Activated CD4-positive, alpha-beta T cell treated with anti-CD3 and anti-CD28 coated beads, Interleukin-2, amount 50 U/mL, for 4 hours (primary cell): ENCODE results near the gene ZBTB47.

Experiments used
- DNase-seq, 2 experiments: peaks; one replicate each; pipeline ENCODE4 v3.0.0-alpha.2; 2020

Gene ZBTB47

DNA sequence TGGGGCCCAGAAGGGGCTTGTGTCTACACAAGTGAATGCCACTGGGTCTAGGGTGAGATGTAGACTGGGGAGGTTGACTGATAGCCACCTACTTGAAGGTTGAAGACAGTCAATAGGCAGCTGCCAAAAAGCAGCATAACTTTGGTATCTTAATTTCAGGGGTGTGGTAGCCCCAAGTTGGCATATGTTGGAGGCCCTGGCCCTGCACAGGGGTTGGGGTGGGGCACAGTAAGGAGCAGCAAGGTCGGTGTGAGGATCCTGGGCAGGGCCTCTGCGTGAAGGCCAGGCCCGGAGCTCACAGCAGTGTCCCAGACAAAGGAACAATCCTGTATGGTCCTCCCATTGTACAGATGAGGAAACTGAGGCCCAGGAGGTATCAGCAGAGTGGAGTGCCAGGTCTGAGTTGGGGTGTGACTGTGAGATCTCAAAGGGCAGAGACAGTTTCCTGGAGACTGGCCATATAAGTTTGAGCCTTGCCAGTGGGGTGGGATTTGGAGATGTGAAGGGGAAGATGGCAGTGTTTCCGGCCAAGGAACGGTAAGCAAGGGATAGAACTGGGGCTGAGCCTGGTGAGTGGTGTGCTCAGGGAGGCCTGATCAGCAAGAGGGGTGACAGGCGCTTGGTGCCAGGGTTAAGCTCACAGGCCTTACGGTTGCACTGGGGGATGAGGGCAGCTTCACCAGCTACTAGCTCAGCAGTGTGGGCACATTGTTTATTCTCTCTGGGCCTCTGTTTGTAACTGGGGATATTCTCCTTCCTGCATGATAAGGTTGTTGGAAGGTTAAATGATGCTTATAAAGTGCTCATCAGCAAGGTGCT is 33.5 kb downstream of the ZBTB47 start:
- no peak for DNase-seq

DNA sequence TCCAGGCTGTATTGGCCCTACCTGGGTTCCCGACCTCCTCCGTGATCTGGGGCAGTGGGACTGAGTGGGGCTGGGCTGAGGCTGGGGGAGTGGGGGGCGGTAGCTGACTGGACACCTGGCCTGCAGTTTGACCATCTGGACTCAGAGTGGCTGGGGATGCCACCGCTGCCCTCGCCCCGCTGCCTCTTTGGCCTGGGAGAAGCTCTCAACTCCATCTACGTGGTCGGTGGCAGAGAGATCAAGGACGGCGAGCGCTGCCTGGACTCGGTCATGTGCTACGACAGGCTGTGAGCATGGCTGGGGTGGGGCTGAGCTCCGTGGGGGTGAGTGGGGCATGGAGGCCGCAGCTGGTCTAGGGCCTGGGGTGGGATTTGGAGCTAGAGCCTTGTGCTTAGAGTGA is 34.5 kb downstream of the ZBTB47 start:
- no peak for DNase-seq

DNA sequence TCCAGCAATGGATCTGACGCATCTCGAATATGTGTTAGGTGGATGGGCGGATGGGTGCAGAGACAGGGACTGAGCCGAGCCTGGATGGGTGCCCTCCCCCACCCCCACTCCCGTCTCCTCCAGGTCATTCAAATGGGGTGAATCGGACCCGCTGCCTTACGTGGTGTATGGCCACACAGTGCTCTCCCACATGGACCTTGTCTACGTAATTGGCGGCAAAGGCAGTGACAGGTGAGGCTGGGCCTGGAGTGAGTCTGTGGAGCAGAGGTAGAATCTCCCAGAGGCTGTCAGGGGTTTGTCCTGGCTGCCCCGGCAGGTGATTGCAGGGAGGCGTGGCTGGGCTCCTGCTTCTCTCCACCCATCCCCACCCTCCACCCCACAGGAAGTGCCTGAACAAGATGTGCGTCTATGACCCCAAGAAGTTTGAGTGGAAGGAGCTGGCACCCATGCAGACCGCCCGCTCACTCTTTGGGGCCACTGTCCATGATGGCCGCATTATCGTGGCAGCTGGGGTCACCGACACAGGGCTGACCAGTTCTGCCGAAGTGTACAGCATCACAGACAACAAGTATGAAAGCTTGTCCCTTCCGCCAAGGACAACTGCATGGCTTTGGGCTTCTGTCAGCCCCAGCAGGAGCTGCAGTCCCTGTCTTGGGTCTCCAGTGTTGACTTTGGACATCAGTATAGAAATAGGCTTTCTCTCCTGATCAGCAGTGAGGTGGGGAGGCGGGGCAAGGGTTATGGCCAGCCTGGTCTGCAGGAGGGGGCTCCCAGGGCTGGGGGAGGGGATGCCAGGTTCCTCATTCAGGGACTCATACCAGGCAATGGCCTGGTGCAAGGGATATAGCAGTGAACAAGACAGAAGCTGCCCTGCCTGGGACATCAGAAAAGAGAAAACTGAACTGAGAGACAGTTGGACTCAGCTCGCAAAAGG is 35.3 kb downstream of the ZBTB47 start:
- no peak for DNase-seq

DNA sequence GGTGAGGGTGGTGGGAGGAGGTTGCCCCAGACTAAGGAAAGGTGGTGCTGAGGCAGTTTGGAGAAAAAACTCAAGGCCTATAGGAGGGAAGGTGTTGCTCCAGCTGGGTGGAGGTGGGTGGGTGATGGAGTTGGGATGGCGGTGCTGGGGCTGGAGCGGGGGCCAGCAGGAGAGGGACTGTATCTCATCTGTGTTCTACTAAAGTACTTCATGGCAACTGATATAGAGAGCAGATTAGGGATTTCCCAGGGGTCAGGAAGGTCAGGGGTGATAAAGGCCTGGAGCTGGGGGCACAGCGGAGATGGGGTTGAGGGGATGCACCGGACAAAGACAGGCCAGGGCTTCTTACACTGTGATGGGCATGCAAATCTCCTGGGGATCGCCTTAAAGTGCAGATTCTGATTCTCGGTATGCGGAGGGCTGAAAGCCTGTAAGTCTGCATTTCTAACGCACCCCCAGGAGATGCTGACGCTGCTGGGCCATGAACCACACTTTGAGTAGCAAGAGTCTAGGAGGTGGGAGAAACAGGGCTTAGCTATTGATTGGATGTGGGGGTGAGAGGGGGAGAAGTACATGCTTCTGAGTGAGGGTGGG is 36.0 kb downstream of the ZBTB47 start:
- no peak for DNase-seq

DNA sequence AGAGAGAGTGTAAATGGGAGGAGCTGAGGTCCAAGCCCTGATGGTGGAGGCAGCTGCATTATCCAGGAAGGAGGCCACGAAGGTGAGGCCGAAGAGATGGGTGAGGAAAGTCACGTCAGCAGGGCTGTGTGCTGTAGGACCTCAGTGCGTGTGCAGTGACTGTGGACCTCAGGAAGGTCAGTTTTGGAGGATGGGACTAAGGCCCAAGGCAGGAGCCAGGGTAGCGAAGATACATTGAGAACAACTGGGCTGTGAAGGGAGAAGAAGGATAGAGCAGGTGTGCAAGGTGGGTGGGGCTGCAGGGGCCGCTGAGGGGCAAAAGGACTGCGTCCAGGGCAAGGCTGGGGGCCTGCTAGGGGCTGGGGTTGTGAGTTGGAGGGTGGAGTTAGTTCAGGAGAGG is 36.7 kb downstream of the ZBTB47 start:
- no peak for DNase-seq

DNA sequence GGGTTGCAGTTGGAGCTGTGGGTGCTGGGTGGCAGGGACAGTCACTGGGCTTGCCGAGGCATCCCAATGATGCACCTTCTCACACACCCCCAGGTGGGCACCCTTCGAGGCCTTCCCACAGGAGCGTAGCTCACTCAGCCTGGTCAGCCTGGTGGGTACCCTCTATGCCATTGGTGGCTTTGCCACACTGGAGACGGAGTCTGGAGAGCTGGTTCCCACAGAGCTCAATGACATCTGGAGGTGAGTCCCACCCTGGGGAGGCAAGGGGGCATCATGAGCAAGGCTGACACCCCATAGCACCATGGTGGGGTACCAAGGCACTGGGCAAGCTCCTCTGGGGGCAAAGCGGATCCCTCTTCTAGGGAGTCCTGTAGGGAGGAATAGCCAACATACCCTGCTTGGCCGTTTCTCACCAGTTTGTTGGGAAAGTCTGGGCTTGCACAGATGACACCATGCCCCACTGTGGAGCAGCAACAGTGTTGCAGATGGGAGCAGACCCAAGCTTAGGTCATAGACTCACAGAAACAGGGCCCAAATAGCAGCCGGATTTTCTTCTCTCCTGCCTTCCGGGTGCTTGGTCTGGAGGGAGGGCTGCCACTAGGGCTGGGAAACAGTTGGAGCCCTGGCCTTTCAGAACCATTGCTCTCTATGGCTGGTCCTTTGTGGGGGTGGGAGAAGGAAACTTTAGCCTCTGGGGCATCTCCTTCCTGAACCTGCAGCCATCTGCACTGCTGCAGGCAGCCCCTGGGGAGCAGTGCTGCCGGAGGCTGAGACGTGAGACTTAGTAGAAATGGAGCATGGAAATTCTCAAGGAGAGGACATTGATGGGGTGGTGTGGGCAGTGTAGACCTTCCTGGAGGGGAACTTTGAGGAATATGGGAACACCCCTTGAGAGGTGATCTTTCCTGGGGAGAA is 37.5 kb downstream of the ZBTB47 start:
- DNase-seq: no peak

DNA sequence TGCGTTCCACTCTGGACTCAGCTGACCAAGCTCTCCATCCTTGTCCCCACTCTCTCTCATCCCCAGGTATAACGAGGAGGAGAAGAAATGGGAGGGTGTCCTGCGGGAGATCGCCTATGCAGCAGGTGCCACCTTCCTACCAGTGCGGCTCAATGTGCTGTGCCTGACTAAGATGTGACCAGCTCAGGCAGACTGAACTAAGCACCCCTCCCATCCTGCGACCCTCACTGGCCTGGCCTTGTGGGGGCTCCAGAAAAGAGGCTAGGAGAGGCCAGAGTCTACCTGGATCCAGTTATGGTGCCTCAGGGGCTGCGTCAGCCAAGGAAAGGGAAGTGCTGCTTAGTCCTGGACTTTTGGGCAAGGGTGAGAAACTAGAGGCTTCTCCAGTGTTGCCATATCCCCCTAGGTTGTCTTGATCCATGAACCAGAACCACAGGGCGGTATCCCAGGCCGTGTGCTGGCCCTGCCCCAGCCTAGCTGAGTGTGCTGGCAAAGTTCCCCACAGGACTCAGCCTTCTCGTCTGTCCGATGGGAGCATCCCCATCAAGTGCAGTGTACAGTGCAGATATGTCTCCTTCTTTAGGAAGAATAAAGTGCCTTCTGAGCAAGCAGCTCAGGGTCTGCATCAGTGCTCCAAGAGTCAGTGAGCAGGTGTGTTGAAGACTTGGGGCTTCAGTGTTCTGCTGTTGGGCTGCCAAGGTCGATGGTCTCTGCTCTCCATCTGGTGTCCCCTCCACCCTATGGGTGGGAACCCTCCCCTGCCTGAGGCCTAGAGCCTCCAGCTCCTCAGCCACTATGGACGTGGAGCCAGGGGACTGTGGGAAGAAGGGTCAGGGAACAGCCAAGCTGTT is 38.5 kb downstream of the ZBTB47 start:
- DNase-seq: no peak

DNA sequence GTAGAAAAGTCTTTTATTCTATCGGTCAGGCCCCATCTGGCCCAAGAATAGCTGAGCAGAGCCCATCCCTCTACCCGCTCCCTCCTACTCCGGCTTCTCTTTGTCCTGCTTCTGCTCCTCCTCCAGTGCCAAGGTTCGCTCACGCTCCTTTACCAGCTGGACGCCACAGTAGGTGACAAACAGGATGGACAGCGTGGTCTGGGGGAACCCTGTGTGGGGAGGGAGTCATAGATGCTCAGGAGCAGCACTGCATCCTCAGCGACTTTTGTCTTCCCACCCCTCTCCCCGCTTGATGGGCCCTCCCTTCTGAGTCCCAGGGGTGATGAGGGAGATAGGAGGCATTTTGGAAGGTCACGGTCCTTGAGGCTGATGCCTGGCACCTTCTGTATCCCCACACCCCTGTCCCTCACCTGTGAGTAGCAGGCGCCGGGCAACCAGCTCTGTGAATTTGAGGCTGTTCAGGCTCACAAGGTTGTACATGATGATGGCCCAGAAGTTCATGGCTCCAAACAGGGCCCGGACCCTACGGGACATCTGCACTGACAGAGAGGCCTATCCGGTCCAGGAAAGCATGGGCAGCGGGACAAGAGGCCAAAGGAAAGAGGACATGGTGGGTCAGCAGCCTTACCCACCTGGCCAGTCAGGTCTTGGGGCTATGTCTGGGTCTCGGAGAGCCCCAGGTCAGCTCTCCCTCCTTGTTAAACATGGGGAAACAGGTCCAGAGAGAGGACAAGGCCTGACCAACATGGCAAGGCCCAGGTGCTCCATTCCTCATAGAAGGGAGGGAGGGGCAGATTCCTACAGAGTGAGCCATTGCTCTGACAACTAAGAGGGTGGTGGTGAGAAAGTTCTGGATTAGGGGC is 39.4 kb downstream of the ZBTB47 start:
- DNase-seq: no peak

DNA sequence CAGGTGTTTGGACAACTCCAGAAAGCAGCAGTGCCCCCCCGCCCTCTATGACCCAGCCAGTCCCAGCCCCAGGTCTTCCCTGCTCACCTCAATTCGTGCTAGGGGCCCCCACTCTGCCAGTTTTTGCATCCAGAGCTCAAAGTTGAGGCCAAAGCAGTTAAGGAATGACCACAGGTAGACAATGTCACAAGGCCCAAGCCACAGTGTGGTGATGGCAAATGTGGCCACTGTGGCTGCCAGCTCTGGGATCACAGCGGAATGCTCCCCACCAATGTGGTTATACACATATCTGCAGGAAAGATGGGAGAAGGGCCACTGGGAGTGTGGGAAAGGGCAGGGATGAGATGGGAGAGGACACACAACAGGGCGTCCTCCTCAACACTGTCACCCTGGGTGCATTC is 40.0 kb downstream of the ZBTB47 start:
- no peak for DNase-seq

DNA sequence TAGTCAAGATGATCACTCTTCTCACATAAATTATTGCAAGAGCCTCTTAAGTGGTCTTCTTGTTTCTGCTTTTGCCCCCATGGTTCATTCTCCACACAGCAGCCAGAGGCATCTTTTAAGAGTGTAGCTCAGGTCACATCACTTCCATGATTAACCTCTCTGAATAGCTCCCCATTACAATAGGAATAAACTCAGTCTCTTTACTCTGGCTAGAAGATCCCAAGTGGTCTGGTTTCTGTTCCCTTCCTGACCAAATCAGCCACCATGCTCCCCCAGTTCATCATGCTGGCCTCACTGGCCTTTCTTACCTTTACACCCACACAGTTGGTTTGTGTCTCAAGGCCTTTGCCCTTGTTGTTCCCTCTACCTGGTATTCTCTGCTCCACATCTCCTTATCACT is 40.9 kb downstream of the ZBTB47 start:
- DNase-seq: no peak

DNA sequence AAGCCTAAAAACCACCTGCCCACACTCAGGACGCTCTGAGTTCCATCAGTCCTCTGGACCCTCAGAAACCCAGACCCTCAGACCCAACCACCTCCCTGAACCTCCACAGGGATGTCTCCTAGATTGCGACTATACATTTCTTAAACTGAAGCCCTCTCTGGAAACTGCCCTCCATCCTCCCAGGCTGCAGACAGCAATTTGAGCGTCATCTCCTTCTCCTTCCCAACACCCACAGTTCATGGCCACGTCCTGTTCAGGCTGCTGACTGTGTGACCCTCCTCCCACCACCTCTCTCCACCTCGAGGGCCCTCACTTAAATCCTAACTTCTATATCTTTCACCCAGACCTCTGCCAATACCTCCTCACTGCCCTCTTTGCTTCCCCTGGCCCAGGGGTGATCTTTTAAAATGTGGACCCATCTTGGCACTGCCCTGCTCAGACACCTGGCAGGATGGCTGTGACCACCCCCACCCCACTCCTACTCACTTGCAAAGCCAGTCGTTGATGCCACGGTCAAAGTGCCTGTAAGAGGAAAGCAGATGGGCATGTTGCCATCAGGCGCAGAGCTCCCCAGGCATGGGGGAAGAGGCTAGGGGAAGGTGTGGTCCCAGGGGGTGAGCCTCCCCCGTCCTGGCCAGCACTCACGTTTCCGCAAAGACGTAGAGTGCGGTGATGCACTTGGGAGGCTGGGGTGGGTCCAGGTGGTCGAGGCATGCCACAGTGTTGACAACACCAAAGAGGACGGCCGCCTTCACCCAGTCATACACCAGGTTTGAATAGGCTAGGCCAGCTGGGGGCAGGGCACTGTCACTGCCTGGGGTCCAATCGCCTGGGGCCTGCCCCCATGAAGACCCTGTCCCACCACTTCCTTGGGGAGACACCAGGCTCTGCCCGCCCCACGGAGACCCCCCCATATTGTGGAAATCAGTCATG is 43.1 kb downstream of the ZBTB47 start:
- DNase-seq: no peak

DNA sequence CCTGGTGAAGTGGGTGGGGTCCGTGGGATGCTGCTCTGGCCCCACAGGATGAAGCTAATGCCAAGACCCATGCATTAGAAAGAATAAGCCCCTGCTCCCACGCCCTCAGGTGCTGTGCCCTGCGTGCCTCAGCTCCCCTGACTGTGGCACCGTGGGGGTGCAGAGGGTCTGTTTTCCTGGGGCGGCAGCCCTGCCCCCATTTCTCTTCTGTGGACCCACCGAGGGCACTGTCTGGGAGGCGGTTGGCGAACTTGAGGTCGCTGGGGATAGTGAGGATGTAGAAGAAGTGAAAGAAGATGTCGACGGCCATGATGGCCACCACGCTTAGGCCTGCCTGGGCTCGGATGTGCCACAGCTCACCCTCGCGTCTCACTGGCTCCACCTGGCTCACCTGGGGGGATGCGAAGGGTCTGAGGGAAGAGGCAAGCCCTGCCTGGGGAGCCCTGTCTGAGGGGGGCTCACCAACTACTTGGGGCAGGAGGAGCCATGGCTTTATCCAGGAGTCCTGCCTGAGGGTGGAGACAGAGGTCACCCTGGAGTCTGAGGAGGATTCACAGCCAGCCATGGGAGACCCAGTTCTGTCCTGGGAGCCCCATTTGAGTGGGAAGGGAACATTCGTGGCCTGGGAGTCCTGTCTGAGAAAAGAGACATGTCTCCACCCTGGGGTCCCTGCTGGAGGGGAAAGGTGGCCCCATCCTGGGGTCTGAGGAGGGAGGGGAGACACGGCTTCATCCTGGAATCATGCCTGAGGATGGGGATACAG is 44.0 kb downstream of the ZBTB47 start:
- DNase-seq: no peak

DNA sequence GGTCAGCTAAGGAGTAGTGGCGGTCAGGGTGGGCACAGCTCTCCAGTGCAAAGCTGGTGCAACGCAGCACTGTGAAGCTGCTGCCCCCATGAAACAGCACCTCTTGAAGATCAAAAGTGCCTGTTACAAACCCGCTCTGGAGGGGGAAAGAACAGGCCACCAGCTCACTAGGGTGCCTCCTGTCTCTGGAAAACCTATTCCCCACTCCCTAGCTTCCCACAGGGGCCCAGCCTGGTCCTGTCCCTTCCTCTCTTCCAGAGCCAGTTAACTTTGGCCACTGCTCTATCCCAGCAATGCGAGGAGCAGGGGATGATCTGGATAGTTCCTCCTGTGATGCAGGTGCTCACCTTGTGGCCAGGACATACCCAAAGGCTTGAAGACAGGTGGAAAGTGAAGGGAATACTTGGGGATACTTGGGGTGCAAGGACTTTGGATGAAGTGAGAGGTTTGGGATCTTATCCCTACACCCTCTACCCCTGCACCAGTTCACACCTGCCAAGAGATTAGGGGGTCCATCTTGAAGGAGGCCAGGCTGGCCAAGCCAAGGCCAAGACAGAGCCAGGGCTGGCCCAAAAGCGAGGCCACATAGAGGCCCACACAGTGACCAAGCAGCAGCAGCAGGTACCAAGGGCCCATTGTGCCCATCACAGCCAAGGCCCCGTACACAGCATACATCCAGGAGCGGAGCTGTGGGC is 44.9 kb downstream of the ZBTB47 start:
- no peak for DNase-seq

DNA sequence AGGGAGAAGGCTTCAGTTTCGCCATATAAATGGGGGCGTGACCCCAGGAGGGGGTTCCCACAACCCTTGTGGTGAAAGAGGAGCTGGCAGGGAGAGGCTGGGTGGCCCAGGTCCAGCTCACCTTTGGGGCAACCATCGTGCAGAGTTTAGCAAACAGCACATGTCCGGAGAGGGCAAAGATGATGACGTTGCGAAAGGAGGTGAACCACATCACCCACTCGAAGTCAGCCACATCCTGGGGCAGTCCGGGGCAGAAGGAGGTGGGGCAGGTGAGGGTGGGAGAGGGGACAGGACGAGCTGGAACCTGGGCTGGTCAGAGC is 45.4 kb downstream of the ZBTB47 start:
- no peak for DNase-seq

DNA sequence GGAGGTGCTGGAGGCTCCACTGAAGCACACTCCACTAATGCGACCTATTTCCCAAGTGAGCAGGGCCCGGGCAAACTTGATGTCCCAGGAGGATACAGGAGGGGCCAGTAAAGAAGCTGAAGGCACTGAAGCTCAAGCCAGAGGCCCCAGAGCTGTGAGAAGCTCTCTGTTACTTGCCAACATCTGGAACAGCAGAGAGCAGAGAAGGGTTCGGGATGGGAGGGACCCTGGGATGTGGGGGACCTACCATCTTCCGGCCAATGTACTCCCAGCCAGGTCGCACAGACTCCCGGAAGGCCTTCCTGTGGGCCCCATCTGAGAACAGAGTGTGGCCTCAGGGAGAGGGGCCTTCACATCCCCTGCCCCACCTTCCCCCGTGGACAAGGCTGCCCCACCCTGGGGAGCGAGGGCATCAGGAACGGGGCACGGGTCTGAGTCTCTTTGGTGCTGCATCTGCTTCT is 46.0 kb downstream of the ZBTB47 start:
- no peak for DNase-seq

DNA sequence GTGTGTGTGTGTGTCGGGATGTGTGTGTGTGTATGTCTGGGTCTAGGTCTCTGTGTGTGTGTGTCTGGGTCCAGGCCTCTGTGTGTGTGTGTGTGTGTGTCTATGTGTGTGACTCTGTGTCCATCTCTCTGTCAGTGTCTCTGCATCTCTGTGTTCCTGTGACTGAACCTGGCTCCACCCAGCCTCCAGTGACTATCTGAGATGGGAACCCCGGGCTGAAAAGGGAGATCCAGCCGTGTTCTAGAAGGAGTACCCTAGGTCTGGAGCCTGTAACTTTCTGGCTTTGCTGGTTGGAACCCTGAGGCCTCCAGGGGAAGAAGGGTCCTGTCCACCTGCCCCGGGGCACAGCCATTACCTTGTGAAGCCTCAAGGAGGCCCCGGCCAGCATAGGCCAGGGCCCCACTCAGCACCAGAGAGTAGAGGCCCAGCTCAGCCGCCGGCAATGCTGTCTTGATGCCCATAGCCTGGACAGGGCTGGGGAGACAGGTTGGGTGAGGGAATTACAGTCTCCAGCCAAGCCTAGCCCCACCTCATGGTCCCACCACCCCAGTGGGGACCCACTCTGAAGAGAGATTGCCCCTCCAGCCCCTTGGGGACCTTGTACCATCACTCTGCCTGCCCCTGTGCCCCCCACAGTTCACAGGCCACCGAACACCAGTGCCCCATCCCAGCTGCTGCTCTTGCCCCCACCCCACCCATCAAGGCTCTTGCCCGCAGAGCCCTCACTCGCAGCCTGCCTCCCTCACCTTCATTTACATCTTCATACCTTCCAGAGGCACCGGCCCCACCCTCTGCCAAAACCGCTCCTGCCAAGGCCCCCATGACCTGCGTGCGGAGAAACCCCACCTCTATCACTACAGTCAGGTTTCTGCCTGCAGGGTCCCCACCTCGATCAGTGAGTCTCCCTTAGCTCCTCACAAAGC is 47.1 kb downstream of the ZBTB47 start:
- no peak for DNase-seq
